Astrocyte (in vitro differentiated cells and primary cell): ENCODE data around the gene TNFRSF21.

Experiments used
- EZH2 ChIP-seq: IDR thresholded peaks from 2 replicates; pipeline ENCODE4 v1.6.1; 2012; ENCODE audit warnings: mild to moderate bottlenecking, low read length, inconsistent platforms; ENCODE audit not compliant: insufficient read depth
- TF ChIP-seq, protein P1 (sequence below): IDR thresholded peaks from 2 replicates; pipeline ENCODE4 v1.5.1; 2011; ENCODE audit warnings: low read depth, mild to moderate bottlenecking, inconsistent platforms, low read length, moderate library complexity; ENCODE audit not compliant: insufficient read depth

DNA sequence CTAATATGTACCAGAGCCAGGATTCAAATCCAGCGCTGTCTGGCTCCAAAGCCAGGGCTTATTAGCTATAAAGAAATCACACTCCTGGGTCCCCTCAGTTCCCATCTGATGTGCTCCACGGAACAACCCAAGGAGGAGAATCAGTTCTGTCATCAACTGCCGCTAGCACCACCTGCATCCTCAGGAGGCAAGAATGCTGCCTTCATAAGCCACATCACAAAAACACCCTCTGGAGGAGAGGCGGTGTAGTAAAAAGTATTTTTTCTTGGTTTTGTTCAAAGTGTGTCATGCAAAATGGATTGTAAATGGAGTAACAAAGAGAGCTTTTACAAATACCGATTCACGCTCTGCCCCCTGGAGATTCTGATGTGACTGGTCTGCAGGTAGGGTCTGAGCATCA lies 57.1 kb downstream of the TNFRSF21 start:
- TF ChIP-seq, protein P1, sequence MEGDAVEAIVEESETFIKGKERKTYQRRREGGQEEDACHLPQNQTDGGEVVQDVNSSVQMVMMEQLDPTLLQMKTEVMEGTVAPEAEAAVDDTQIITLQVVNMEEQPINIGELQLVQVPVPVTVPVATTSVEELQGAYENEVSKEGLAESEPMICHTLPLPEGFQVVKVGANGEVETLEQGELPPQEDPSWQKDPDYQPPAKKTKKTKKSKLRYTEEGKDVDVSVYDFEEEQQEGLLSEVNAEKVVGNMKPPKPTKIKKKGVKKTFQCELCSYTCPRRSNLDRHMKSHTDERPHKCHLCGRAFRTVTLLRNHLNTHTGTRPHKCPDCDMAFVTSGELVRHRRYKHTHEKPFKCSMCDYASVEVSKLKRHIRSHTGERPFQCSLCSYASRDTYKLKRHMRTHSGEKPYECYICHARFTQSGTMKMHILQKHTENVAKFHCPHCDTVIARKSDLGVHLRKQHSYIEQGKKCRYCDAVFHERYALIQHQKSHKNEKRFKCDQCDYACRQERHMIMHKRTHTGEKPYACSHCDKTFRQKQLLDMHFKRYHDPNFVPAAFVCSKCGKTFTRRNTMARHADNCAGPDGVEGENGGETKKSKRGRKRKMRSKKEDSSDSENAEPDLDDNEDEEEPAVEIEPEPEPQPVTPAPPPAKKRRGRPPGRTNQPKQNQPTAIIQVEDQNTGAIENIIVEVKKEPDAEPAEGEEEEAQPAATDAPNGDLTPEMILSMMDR = no peak
- no peak for TF ChIP-seq EZH2
